A673 (cell line): Measurements from ENCODE around the gene CELF4.

Source experiments
- EZH2 ChIP-seq: fragments of 200-600 bp; sonication (generic); IDR thresholded peaks from 2 replicates; pipeline ENCODE4 v1.6.1; 2017; ENCODE audit warnings: borderline replicate concordance, low read depth, mild to moderate bottlenecking, mixed read lengths, antibody characterized with exemption, low read length; ENCODE audit not compliant: poor library complexity, severe bottlenecking
- TF ChIP-seq, protein P1 (sequence below): fragments of 300-800, 200-600 bp; sonication (generic); conservative IDR thresholded peaks from 2 replicates; pipeline ENCODE4 v1.5.1; 2017; ENCODE audit warnings: low read depth, mild to moderate bottlenecking, antibody characterized with exemption, low read length, moderate library complexity, mixed read lengths

DNA sequence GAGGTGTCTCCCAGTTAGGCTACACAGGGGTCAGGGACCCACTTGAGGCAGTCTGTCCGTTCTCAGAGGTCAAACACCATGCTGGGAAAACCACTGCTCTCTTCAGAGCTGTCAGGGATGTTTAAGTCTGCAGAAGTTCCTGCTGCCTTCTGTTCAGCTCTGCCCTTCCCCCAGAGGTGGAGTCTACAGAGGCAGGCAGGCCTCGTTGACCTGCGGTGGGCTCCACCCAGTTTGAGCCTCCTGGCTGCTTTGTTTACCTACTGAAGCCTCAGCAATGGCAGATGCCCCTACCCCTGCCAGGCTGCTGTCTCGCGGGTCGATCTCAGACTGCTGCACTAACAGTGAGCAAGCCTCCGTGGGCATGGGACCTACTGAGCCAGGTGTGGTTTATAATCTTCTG, 346.3 kb downstream of the CELF4 start:
- TF ChIP-seq, protein P1, sequence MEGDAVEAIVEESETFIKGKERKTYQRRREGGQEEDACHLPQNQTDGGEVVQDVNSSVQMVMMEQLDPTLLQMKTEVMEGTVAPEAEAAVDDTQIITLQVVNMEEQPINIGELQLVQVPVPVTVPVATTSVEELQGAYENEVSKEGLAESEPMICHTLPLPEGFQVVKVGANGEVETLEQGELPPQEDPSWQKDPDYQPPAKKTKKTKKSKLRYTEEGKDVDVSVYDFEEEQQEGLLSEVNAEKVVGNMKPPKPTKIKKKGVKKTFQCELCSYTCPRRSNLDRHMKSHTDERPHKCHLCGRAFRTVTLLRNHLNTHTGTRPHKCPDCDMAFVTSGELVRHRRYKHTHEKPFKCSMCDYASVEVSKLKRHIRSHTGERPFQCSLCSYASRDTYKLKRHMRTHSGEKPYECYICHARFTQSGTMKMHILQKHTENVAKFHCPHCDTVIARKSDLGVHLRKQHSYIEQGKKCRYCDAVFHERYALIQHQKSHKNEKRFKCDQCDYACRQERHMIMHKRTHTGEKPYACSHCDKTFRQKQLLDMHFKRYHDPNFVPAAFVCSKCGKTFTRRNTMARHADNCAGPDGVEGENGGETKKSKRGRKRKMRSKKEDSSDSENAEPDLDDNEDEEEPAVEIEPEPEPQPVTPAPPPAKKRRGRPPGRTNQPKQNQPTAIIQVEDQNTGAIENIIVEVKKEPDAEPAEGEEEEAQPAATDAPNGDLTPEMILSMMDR, result no peak
- no peak for TF ChIP-seq EZH2
